Measurements from ENCODE around the gene CDHR5. TPM values are rescaled to one million over a fixed set of nuclear protein-coding genes. Genes with fewer than 3 reads are reported as not detected.

CDHR5 gene, protein sequence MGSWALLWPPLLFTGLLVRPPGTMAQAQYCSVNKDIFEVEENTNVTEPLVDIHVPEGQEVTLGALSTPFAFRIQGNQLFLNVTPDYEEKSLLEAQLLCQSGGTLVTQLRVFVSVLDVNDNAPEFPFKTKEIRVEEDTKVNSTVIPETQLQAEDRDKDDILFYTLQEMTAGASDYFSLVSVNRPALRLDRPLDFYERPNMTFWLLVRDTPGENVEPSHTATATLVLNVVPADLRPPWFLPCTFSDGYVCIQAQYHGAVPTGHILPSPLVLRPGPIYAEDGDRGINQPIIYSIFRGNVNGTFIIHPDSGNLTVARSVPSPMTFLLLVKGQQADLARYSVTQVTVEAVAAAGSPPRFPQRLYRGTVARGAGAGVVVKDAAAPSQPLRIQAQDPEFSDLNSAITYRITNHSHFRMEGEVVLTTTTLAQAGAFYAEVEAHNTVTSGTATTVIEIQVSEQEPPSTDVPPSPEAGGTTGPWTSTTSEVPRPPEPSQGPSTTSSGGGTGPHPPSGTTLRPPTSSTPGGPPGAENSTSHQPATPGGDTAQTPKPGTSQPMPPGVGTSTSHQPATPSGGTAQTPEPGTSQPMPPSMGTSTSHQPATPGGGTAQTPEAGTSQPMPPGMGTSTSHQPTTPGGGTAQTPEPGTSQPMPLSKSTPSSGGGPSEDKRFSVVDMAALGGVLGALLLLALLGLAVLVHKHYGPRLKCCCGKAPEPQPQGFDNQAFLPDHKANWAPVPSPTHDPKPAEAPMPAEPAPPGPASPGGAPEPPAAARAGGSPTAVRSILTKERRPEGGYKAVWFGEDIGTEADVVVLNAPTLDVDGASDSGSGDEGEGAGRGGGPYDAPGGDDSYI
- total RNA-seq = not detected

DNA sequence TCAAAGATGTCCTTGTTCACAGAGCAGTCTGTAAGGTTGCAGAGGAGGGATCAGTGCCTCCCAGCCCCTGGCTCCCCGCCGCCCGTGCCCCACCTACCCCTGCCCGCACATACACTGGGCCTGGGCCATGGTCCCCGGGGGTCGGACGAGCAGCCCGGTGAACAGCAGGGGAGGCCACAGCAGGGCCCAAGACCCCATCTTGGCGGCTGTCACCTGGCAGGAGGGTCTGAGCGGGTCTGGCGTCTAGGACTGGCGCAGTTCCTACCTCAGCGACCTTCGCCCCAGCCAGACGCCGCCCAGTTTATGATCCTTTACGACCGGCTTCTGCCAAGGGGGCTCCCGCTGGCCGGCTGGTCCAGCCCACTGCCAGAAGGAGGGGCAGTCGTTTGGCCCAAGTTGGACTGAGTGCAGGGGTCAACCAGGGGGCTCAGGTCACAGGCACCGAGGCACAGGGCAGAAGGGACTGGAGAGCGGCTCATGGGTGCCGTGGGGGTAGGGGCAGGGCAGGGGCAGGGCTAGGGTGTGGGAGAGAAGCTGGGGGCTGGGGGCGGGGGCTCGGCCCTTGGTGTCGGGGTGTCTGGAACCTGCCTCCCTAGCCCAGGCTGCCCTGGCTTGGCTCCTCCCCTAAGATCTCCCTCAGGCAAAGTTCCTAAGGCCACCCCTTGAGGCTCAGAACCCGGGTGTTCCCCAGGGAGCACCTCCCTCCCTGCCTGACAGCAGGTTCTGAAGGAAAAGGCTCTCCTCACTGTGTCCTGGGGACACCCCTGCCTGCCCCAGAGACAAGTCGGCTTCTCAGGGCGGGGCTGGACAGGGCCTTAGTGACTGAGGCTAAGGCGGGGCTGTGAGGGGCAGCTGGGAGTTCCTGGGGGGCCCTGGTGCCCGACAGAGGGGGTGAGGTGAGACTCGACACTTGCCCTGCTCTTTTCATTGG, at the start of gene CDHR5:
TSS of gene CDHR5 (minus strand) at position 251 of the 931 bp plus-strand sequence. CDS start at position 198, 53 bp downstream.
- CTCF ChIA-PET = interaction anchor here (1.0 kb wide), 1 partner anchor 70 kb away, joined by 3 read pairs; no protein-coding TSS in a partner anchor
- no peak for ATAC-seq
- no peaks in the 10 kb centered on the region for H3K9me3 Mint-ChIP-seq
- DNase-seq = no peak
- no peak for TF ChIP-seq CTCF (IDR thresholded peaks at IDR 0.05)
- no peak within 1 kb of the TSS for H3K27ac Mint-ChIP-seq
- intact Hi-C loops (cut with micrococcal nuclease) = no loop called here
- POLR2A ChIA-PET = interaction anchor here (1.4 kb wide), 1 partner anchor 70 kb away, joined by 4 read pairs; no protein-coding TSS in a partner anchor
- H3K27me3 Mint-ChIP-seq = peaks cover 21% of the 10 kb centered on the region
- peaks cover 22% of the 10 kb centered on the region for H3K4me1 Mint-ChIP-seq (ENCODE audit: low read depth)
- peaks cover 4% of the 10 kb centered on the region for H3K36me3 Mint-ChIP-seq (ENCODE audit: low read depth)
- no peak within 1 kb of the TSS for H3K4me3 Mint-ChIP-seq

DNA sequence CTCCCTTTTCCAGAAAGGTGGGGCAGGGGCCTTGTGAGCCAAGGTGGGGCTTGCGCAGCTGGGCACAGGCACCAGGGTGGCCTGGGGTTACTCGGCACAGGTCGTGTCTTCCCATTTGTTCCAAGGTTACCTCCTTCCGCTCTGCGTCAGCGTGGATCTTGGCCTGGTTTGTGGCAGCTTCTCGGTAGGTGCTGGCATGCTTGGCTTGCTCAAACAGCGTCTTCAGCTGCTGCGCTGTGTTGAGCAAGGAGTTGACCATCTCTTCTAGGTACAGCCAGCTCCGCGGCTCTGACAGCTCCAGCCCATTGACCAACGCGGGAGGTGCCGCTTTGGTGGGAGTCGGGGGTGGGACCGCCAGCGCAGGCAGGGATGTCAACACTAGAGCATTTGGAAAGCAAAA, 49.7 kb upstream of the CDHR5 start:
- H3K4me1 Mint-ChIP-seq (ENCODE audit: low read depth) = no peaks in the 10 kb centered on the region
- no peak for TF ChIP-seq CTCF (IDR thresholded peaks at IDR 0.05)
- no peak for DNase-seq
- intact Hi-C loops (cut with micrococcal nuclease) = no loop called here
- ATAC-seq = no peak
- H3K36me3 Mint-ChIP-seq (ENCODE audit: low read depth) = peaks cover 28% of the 10 kb centered on the region
- no peak overlapping the region for H3K27ac Mint-ChIP-seq
- ChIA-PET POLR2A (interaction anchor here (1.0 to 1.1 kb wide), 2 partner anchors 21 to 168 kb away, joined by 3 read pairs; partner anchors contain the start of gene TMEM80), CTCF (interaction anchor here (0.8 to 1.7 kb wide), 5 partner anchors 11 to 155 kb away, joined by 3 to 6 read pairs (median 3); no protein-coding TSS in a partner anchor)
- no peak overlapping the region for H3K4me3 Mint-ChIP-seq
- no peaks in the 10 kb centered on the region for H3K9me3 Mint-ChIP-seq
- H3K27me3 Mint-ChIP-seq = no peaks in the 10 kb centered on the region

DNA sequence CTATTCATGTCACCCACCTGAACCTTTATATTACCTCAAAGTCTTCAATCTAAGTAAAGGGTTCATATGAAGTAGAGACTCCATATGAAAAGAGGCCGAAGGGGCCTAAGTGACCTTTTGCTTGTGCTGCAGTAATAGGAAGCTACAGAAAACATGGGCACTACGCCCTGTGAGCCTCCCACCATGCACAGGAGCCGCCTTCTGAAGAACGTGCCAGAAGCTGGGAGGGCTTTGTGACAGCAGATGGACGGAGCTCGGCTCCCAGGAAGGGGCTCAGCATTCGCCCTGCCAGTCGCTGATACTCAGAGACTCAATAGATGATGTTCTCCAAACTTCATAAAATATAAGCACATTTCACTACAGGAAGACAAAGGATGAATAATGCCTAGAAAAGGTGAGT, 49.1 kb upstream of the CDHR5 start:
- Mint-ChIP-seq H3K4me3 (no peak overlapping the region), H3K9me3 (no peaks in the 10 kb centered on the region), H3K27me3 (no peaks in the 10 kb centered on the region), H3K36me3 (ENCODE audit: low read depth) (peaks cover 28% of the 10 kb centered on the region), H3K4me1 (ENCODE audit: low read depth) (no peaks in the 10 kb centered on the region), H3K27ac (no peak overlapping the region)
- DNase-seq (no peak), ATAC-seq (no peak)
- intact Hi-C loops (cut with micrococcal nuclease) = no loop called here
- TF ChIP-seq CTCF (IDR thresholded peaks at IDR 0.05) = no peak
- ChIA-PET POLR2A (interaction anchor here (0.7 to 1.1 kb wide), 3 partner anchors 13 to 167 kb away, joined by 3 read pairs; partner anchors contain the start of gene TMEM80), CTCF (interaction anchor here (0.8 to 1.7 kb wide), 6 partner anchors 10 to 155 kb away, joined by 3 to 6 read pairs (median 3); no protein-coding TSS in a partner anchor)

DNA sequence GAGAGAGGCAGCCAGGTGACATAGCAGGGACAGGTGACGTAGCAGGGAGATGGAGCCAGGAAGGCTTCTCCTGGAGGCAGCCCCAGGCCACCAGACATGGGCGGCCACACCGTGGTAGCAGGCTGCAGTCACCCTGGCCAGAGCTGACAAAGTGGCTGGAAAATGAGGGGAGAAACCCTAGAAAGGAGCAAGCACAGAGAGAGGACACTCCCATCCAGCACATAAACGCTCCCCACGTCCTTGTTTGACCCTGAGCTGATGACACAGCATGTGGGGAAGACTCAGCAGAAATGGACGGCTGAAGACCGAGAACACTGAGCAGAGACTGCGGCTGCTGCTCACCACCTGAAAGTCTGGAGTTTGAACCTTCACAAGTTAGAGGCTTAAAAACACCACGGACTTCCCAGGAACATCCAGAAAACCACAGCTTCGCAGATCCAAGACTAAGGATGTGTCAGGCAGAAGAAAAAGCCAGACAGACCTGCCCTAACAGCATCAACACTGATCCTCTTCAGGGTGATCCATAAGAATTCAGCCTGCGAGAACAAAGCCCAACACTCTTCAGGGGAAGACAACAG, 41.0 kb upstream of the CDHR5 start:
- no peaks in the 10 kb centered on the region for H3K9me3 Mint-ChIP-seq
- ATAC-seq = no peak
- H3K36me3 Mint-ChIP-seq (ENCODE audit: low read depth) = peaks cover 9% of the 10 kb centered on the region
- ChIA-PET CTCF (interaction anchor here (1.5 kb wide), 1 partner anchor 26 kb away, joined by 4 read pairs; no protein-coding TSS in a partner anchor), POLR2A (interaction anchor here (0.7 kb wide), 1 partner anchor 18 kb away, joined by 4 read pairs; no protein-coding TSS in a partner anchor)
- intact Hi-C loops (cut with micrococcal nuclease) = no loop called here
- H3K27me3 Mint-ChIP-seq = no peaks in the 10 kb centered on the region
- H3K4me3 Mint-ChIP-seq = no peak overlapping the region
- no peak overlapping the region for H3K27ac Mint-ChIP-seq
- no peaks in the 10 kb centered on the region for H3K4me1 Mint-ChIP-seq (ENCODE audit: low read depth)
- no peak for TF ChIP-seq CTCF (IDR thresholded peaks at IDR 0.05)
- DNase-seq = no peak

Measured in activated CD8-positive, alpha-beta T cell treated with anti-CD3 and anti-CD28 coated beads for 36 hours (primary cell).